ENCODE results near the gene NUMB. TPM values are rescaled to one million over a fixed set of nuclear protein-coding genes. Genes with fewer than 3 reads are reported as not detected.

NUMB gene
- total RNA-seq, 1 experiment from 2014 or later, result 46.5 TPM

- Histone ChIP-seq H3K79me1 (ENCODE audit: insufficient read depth, low read depth, low read length, poor library complexity, severe bottlenecking) (no peaks in the 10 kb centered on the region), H2BK5ac (ENCODE audit: insufficient read length, low read length) (no peak overlapping the region), H4K5ac (ENCODE audit: insufficient read length, low read depth, low read length) (no peak overlapping the region), H2AK5ac (ENCODE audit: insufficient read length, low read length) (no peak overlapping the region), H2BK120ac (ENCODE audit: low read depth, low read length, poor library complexity, severe bottlenecking) (no peak overlapping the region), H3K4me1 (ENCODE audit: insufficient read depth, low read length) (no peaks in the 10 kb centered on the region), H3K23ac (ENCODE audit: insufficient read length, low read depth, low read length) (no peak overlapping the region), H2BK20ac (ENCODE audit: low read depth, low read length, poor library complexity, severe bottlenecking) (no peak overlapping the region), H3T11ph (ENCODE audit: low read length) (no peak overlapping the region), H3K56ac (ENCODE audit: insufficient read length, low read depth, low read length) (no peak overlapping the region), H3K9ac (ENCODE audit: extremely low read depth, insufficient read length, low read length) (no peak overlapping the region), H4K8ac (replicated peaks; ENCODE audit: insufficient read length, low read depth, low read length) (no peak overlapping the region), H4K20me1 (ENCODE audit: control insufficient read depth, insufficient read depth, insufficient read length) (no peaks in the 10 kb centered on the region), H3K27me3 (ENCODE audit: insufficient read depth, low read length) (no peaks in the 10 kb centered on the region), H2BK12ac (ENCODE audit: insufficient read length, low read depth, low read length) (no peak overlapping the region), H3K14ac (ENCODE audit: insufficient read depth, low read length) (no peak overlapping the region), H3K4me2 (ENCODE audit: insufficient read depth, insufficient read length, low read length) (no peak overlapping the region), H3K18ac (ENCODE audit: insufficient read length, low read depth, low read length) (no peak overlapping the region), H2AFZ (ENCODE audit: low read length) (no peak overlapping the region), H3K27ac (ENCODE audit: insufficient read length, low read depth, low read length) (no peak overlapping the region), H3K23me2 (ENCODE audit: insufficient read length, low read depth, low read length, poor library complexity, severe bottlenecking) (no peaks in the 10 kb centered on the region), H2BK15ac (ENCODE audit: low read depth, low read length) (no peak overlapping the region), H3K79me2 (ENCODE audit: insufficient read depth, low read length) (no peaks in the 10 kb centered on the region), H3K4ac (ENCODE audit: low read depth, low read length) (no peak overlapping the region), H4K91ac (ENCODE audit: insufficient read length, low read depth, low read length) (no peak overlapping the region), H3K9me3 (ENCODE audit: control insufficient read depth, low read depth, low read length) (no peaks in the 10 kb centered on the region)
- Mint-ChIP-seq H3K9me3 (peaks cover 0 to 2% of the 10 kb centered on the region in 2 experiments; a peak in 1 of 5 replicates), H3K4me1 (peaks cover 10 to 12% of the 10 kb centered on the region in 2 experiments), H3K36me3 (ENCODE audit: insufficient read depth in 1 of 3, low read depth in 3 of 3) (peaks cover 4 to 5% (median 5%) of the 10 kb centered on the region in 3 experiments; a peak in 4 of 7 replicates), H3K4me3 (no peak overlapping the region), H3K27me3 (ENCODE audit: low read depth) (peaks cover 23% of the 10 kb centered on the region), H3K27ac (no peak overlapping the region)
- no peak for TF ChIP-seq CTCF (conservative IDR thresholded peaks at IDR 0.05)
- no peak for DNase-seq
- WGBS (ENCODE audit: extremely low coverage, insufficient read length, low lambda C conversion rate), result no CpG with 5 or more reads among the region's 3 CpGs
Measured at GRCh38 chr14:73265721-73266046, 192.7 kb downstream of the NUMB start.
